Transverse colon (tissue), 3 donors: ENCODE measurements around the gene MROH2B.

ENCODE experiments used
- CTCF ChIP-seq, 5 experiments: fragments of 200-600 bp in 3 of 5; fragments of 450-650 bp in 2 of 5; sonication (generic) in 3 of 5; IDR thresholded peaks; 1 replicate in 2 of 5; 2 replicates in 3 of 5; pipeline ENCODE4 v1.5.1; 2016 to 2017; ENCODE audit warnings: antibody characterized with exemption in 5 of 5, inconsistent platforms in 3 of 5, mild to moderate bottlenecking in 2 of 5, moderate library complexity in 1 of 5
- EP300 ChIP-seq: sonication (generic); formaldehyde crosslinking; IDR thresholded peaks from one replicate; pipeline ENCODE4 v1.6.1; 2017; ENCODE audit warnings: antibody characterized with exemption, low read depth
- POLR2A ChIP-seq: fragments of 450-650 bp; IDR thresholded peaks from one replicate; pipeline ENCODE4 v1.6.1; 2016; ENCODE audit warnings: antibody characterized with exemption, mild to moderate bottlenecking, moderate library complexity

GRCh38 chr5:41057940-41058339 lies 13.2 kb downstream of the MROH2B start:
- TF ChIP-seq CTCF (IDR thresholded peaks at IDR 0.05) (no peak), POLR2A (no peak), EP300 (no peak)
